Measurements from ENCODE around the gene PI4KB. TPM values are rescaled to one million over a fixed set of nuclear protein-coding genes. Genes with fewer than 3 reads are reported as not detected.

PI4KB gene
- total RNA-seq (2021; ENCODE audit: unreplicated experiment) (52.7 TPM), Bru-seq, nascent RNA (percentile 75 among the genes with signal in this experiment), BruChase-seq, experiment 1, labeled RNA remaining after a 2-hour chase (percentile 77 among the genes with signal in this experiment), BruChase-seq, experiment 2, labeled RNA remaining after a 6-hour chase (percentile 80 among the genes with signal in this experiment)
- 43.0 TPM for polyA plus RNA-seq (2012; ENCODE audit: insufficient read length)
- long read RNA-seq, transcript PI4KB-213 (10 exons, 2,603 nt): minor isoform, 5 of 192 reads
- long read RNA-seq, transcript PI4KB-203 (11 exons, 3,934 nt): major isoform, 32 of 192 reads
- long read RNA-seq, partial matches to known transcripts: 127 of 192 reads
- long read RNA-seq, other reads (novel, unspliced or antisense): 24 of 192 reads

- DNase-seq (ENCODE audit: low read depth, low spot score) (peak; percentile 96), ATAC-seq (peak; percentile 97)
- peaks cover 15% of the 10 kb centered on the region for H3K4me1 ChIP-seq (ENCODE audit: control insufficient read depth, insufficient read depth, low read length)
- BruUV-seq (replicated peaks): no TSS peak
- ChIA-PET CTCF (interaction anchor here (0.6 to 2.2 kb wide), 6 partner anchors 13 to 432 kb away, joined by 3 to 10 read pairs (median 4); partner anchors contain the start of gene PSMB4), POLR2A (interaction anchor here (0.5 to 0.7 kb wide), 5 partner anchors 11 to 243 kb away, joined by 3 to 8 read pairs (median 3); no protein-coding TSS in a partner anchor)
- in situ Hi-C loops (cut with HindIII; ENCODE audit: low pct_unique_long_range_greater_than_20kb, low sequenced_read_pairs): no loop called here
- H3K27me3 ChIP-seq (ENCODE audit: control insufficient read depth, insufficient read depth, low read length): no peaks in the 10 kb centered on the region
- TF ChIP-seq POLR2AphosphoS5 (IDR thresholded peaks at IDR 0.05; ENCODE audit: low read depth, low read length) (peak; percentile 47; the same call in 1 of the 2 replicates), SIN3A (IDR thresholded peaks at IDR 0.05; ENCODE audit: borderline replicate concordance, insufficient read depth, low read depth, low read length) (0 out of 2 replicates have a peak, but pooled peaks have one; percentile 68), CTCF (IDR thresholded peaks at IDR 0.05) (no peak)
- H3K27ac ChIP-seq (ENCODE audit: low read length): peak within 1 kb of the TSS; percentile 97
- peaks cover 5% of the 10 kb centered on the region; the same call in 1 of the 2 replicates for H3K36me3 ChIP-seq (ENCODE audit: control insufficient read depth, insufficient read depth, low read length)
- intact Hi-C loops (cut with micrococcal nuclease; ENCODE audit: unreplicated experiment): no loop called here
- H3K9me3 ChIP-seq (ENCODE audit: control insufficient read depth, insufficient read depth, low read depth, low read length): no peaks in the 10 kb centered on the region
- H3K4me3 ChIP-seq (ENCODE audit: low read depth in 2 of 2, low read length in 2 of 2): peak within 1 kb of the TSS; percentile 79 to 82
Measured at GRCh38 chr1:151327223-151327902, at the start of gene PI4KB. Gene PI4KB, minus strand, starts transcription at chr1:151327416. Its CDS starts 10,935 bp downstream, at chr1:151316481.

GRCh38 chr1:151373196-151373595 lies 46.0 kb upstream of the PI4KB start:
- intact Hi-C loops (cut with micrococcal nuclease; ENCODE audit: unreplicated experiment) (no loop called here), in situ Hi-C loops (cut with HindIII; ENCODE audit: low pct_unique_long_range_greater_than_20kb, low sequenced_read_pairs) (no loop called here)
- TF ChIP-seq POLR2AphosphoS5 (IDR thresholded peaks at IDR 0.05; ENCODE audit: low read depth, low read length) (no peak), REST (IDR thresholded peaks at IDR 0.05; ENCODE audit: insufficient read depth in 1 of 2, low read depth in 2 of 2, low read length in 1 of 2) (no peak), SIN3A (IDR thresholded peaks at IDR 0.05; ENCODE audit: borderline replicate concordance, insufficient read depth, low read depth, low read length) (no peak), CTCF (IDR thresholded peaks at IDR 0.05) (no peak), TCF7L2 (IDR thresholded peaks at IDR 0.05; ENCODE audit: low read depth, low read length) (no peak)
- Histone ChIP-seq H3K27ac (ENCODE audit: low read length) (no peak overlapping the region), H3K36me3 (ENCODE audit: control insufficient read depth, insufficient read depth, low read length) (no peaks in the 10 kb centered on the region), H3K4me3 (ENCODE audit: low read depth in 2 of 2, low read length in 2 of 2) (no peak overlapping the region), H3K27me3 (ENCODE audit: control insufficient read depth, insufficient read depth, low read length) (no peaks in the 10 kb centered on the region), H3K4me1 (ENCODE audit: control insufficient read depth, insufficient read depth, low read length) (peaks cover 9% of the 10 kb centered on the region), H3K9me3 (ENCODE audit: control insufficient read depth, insufficient read depth, low read depth, low read length) (no peaks in the 10 kb centered on the region)
- CTCF ChIA-PET: no interaction called here
- no peak for DNase-seq (ENCODE audit: low read depth, low spot score)
- POLR2A ChIA-PET: no interaction called here
- BruUV-seq (replicated peaks): no TSS peak
- ATAC-seq: no peak
